Upper lobe of left lung (tissue), 6 donors: ENCODE data around the gene KLHL29. TPM values are rescaled to one million over a fixed set of nuclear protein-coding genes. Genes with fewer than 3 reads are reported as not detected.

Experiments used
- ATAC-seq, 2 donors: fragments of 200-7000 bp; cut with Tn5 transposase; one replicate each; pipeline ENCODE4 v1.9.1; 2022; ENCODE audit warnings: mild to moderate bottlenecking in 2 of 2, moderate library complexity in 2 of 2; ENCODE audit not compliant: low FRiP score in 2 of 2
- DNase-seq, 2 donors: peaks; one replicate each; pipeline ENCODE4 v3.0.0-alpha.2; 2019 to 2020
- H3K27ac ChIP-seq, 4 donors: fragments of 200-600 bp; sonication (generic); one replicate each; pipeline ENCODE4 v1.5.1; 2016 to 2019
- H3K27me3 ChIP-seq, 4 donors: fragments of 200-600 bp; sonication (generic); one replicate each; pipeline ENCODE4 v1.5.1; 2017 to 2019
- H3K36me3 ChIP-seq, 4 donors: fragments of 200-600 bp; sonication (generic); one replicate each; pipeline ENCODE4 v1.5.1; 2016 to 2019
- H3K4me1 ChIP-seq, 4 donors: fragments of 200-600 bp; sonication (generic); one replicate each; pipeline ENCODE4 v1.5.1; 2018 to 2019
- H3K4me3 ChIP-seq, 4 donors: fragments of 200-600 bp; sonication (generic); one replicate each; pipeline ENCODE4 v1.5.1; 2017 to 2019; ENCODE audit warnings: mild to moderate bottlenecking in 2 of 4, moderate library complexity in 1 of 4
- H3K9me3 ChIP-seq, 4 donors: fragments of 200-600 bp; sonication (generic); one replicate each; pipeline ENCODE4 v1.5.1; 2018 to 2019
- EP300 ChIP-seq, 4 donors: sonication (generic); formaldehyde crosslinking; IDR thresholded peaks; one replicate each; pipeline ENCODE4 v1.5.1; 2017; ENCODE audit warnings: antibody characterized with exemption in 4 of 4, control low read depth in 2 of 4
- POLR2A ChIP-seq, 4 donors: fragments of 450-650 bp; IDR thresholded peaks; one replicate each; pipeline ENCODE4 v1.5.1; 2016 to 2017; ENCODE audit warnings: antibody characterized with exemption in 4 of 4, mild to moderate bottlenecking in 2 of 4
- POLR2AphosphoS5 ChIP-seq, 2 donors: sonication (generic); formaldehyde crosslinking; IDR thresholded peaks; one replicate each; pipeline ENCODE4 v1.5.1; 2017; ENCODE audit warnings: antibody characterized with exemption in 2 of 2
- WGBS, 2 donors: methylation state at CpG; one replicate each; pipeline ENCODE4 v1.1.5; 2017 to 2018; 5-methylcytosine and 5-hydroxymethylcytosine counted together
- total RNA-seq, 6 donors: library from RNA; depleted of rRNA in 4 of 6; stranded (reverse); fragments of >200 nt in 4 of 6; gene quantifications; one replicate each; pipeline versions ENCODE4 v1.1.0 to v1.2.1, GENCODE V29; 2016 to 2021
- TF ChIP-seq, protein P1 (sequence below), 6 experiments: fragments of 450-650 bp in 4 of 6; fragments of 200-600 bp in 2 of 6; sonication (generic) in 2 of 6; IDR thresholded peaks; one replicate each; pipeline ENCODE4 v1.5.1; 2016 to 2019; ENCODE audit warnings: antibody characterized with exemption in 6 of 6
- donor health status: DM: no; HTN: no; CAD: no; lungs with moderate emphysema.
- donor health status: DM: no; HTN: yes; CAD: no; lungs with severe emphysema.

KLHL29 gene
- total RNA-seq, 6 donors from 2014 or later, result 8.6 to 34.4 (median 18.2) TPM

DNA sequence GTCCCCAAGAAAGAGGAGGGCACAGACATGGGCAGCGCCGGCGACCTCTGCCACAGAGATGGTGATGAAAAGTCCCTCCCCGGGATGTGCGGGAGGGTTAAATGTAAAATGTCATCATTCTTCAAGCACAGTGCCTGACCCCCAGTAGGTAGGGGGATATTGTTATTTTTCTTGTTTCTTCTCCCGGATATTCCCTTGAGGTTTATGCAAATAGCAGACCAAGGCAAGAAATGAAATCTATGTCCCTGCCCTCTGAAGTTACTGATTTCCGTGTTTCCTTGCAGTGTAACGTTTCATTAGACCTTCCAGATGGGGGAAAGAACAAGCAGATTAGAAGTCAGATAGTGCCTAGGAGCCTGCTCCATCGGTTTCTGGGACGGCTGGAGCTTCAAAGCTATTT is 158.3 kb downstream of the KLHL29 start:
- Histone ChIP-seq H3K27me3 (no peaks in the 10 kb centered on the region), H3K4me3 (no peak overlapping the region), H3K27ac (no peak overlapping the region), H3K36me3 (no peaks in the 10 kb centered on the region), H3K4me1 (no peaks in the 10 kb centered on the region), H3K9me3 (no peaks in the 10 kb centered on the region)
- ATAC-seq (no peak), DNase-seq (no peak)
- 86 to 89% methylated on average over 10 of the region's 10 CpGs for WGBS, 2 donors
- TF ChIP-seq POLR2A (IDR thresholded peaks at IDR 0.05) (no peak), POLR2AphosphoS5 (IDR thresholded peaks at IDR 0.05) (no peak), EP300 (IDR thresholded peaks at IDR 0.05) (no peak)
- TF ChIP-seq, protein P1, sequence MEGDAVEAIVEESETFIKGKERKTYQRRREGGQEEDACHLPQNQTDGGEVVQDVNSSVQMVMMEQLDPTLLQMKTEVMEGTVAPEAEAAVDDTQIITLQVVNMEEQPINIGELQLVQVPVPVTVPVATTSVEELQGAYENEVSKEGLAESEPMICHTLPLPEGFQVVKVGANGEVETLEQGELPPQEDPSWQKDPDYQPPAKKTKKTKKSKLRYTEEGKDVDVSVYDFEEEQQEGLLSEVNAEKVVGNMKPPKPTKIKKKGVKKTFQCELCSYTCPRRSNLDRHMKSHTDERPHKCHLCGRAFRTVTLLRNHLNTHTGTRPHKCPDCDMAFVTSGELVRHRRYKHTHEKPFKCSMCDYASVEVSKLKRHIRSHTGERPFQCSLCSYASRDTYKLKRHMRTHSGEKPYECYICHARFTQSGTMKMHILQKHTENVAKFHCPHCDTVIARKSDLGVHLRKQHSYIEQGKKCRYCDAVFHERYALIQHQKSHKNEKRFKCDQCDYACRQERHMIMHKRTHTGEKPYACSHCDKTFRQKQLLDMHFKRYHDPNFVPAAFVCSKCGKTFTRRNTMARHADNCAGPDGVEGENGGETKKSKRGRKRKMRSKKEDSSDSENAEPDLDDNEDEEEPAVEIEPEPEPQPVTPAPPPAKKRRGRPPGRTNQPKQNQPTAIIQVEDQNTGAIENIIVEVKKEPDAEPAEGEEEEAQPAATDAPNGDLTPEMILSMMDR (IDR thresholded peaks at IDR 0.05), result no peak

DNA sequence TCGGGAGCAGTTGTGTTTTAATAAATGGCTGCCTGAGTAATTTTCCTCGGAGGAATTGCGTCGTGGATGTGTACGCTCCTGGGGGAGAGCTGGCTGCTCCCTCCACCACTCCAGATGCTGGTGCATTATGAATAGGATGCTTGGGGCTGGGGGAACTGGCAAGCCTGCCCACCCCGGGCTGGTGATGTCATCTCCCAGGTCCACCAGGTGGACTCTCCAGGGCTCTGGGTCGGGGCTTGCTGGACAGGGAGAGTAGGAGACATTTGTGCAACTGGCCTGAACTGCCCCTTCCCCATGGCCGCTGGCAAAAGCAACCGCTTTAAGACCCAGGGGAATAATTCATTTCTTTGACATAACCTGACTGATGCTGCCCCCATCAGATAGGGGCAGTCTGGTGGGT is 158.7 kb downstream of the KLHL29 start:
- DNase-seq (no peak), ATAC-seq (no peak)
- no peak overlapping the region for H3K4me3 ChIP-seq
- TF ChIP-seq EP300 (IDR thresholded peaks at IDR 0.05) (no peak), POLR2A (IDR thresholded peaks at IDR 0.05) (no peak), POLR2AphosphoS5 (IDR thresholded peaks at IDR 0.05) (no peak)
- TF ChIP-seq, protein P1 (IDR thresholded peaks at IDR 0.05), result no peak
- no peaks in the 10 kb centered on the region for H3K9me3 ChIP-seq
- WGBS, 2 donors, result 87 to 98% methylated on average over 5 to 9 of the region's 9 CpGs
- no peaks in the 10 kb centered on the region for H3K27me3 ChIP-seq
- H3K4me1 ChIP-seq, result no peaks in the 10 kb centered on the region
- H3K27ac ChIP-seq, result no peak overlapping the region
- H3K36me3 ChIP-seq, result no peaks in the 10 kb centered on the region

DNA sequence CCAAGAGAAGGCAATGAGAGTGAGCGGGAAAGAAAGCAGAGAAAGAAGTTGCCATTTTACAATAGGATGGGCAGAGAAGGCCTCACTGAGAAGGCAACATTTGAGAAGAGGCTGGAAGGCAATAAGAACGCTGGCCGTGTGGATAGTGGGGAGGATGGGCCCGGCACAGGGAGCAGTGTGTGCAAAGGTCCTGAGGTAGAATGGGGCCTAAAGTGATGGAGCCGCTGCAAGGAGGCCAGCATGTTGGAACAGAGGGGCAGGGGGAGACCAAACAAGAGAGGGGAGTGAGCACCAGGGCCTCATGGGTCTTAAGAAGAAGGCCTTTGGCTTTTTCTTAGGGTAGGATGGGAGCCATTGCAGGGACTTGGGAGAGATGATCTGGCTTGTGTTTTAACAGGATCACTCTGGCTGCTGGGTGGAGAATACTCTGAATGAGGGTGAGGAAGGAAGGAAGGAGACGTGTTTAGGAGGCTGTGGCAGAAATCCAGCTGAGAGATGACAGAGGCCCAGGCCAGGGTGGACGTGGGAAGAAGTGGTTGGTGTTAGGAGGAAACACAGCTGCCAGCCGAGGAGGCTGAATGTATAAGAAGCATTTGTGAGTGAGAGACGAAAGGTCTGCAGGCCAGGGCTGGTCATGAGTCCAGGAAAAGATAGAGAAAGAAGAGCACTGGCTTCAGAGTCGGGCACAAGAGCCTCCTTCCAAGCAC is 159.8 kb downstream of the KLHL29 start:
- Histone ChIP-seq H3K9me3 (no peaks in the 10 kb centered on the region), H3K27ac (no peak overlapping the region), H3K27me3 (no peaks in the 10 kb centered on the region), H3K4me3 (no peak overlapping the region), H3K36me3 (no peaks in the 10 kb centered on the region), H3K4me1 (no peaks in the 10 kb centered on the region)
- DNase-seq (no peak), ATAC-seq (no peak)
- TF ChIP-seq EP300 (IDR thresholded peaks at IDR 0.05), result no peak
- no peak for TF ChIP-seq POLR2AphosphoS5 (IDR thresholded peaks at IDR 0.05)
- TF ChIP-seq POLR2A (IDR thresholded peaks at IDR 0.05), result no peak
- TF ChIP-seq, protein P1 (IDR thresholded peaks at IDR 0.05), result no peak
- WGBS, 2 donors, result 57 to 65% methylated on average over 10 of the region's 10 CpGs

DNA sequence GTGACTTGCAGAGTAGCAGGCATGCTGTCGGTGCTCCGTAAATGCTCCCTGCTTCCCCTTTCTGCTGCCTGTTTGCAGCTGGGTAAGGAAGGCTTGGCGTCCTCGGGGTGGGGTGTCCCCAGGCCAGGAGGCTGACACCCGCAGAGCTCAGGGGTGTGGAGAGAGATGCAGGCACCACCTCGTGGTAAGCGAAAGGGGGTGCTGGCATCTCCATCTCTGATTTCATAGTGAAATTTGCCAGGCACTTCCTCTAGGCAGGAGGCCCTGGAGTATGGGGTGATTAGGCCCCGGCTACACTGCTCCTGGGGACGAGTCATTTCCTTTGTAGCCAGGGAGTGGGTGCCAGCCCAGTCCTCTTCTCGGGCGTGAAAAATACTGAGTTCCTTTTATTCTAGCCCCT is 160.4 kb downstream of the KLHL29 start:
- Histone ChIP-seq H3K36me3 (no peaks in the 10 kb centered on the region), H3K27ac (no peak overlapping the region), H3K4me1 (no peaks in the 10 kb centered on the region), H3K9me3 (no peaks in the 10 kb centered on the region), H3K4me3 (no peak overlapping the region), H3K27me3 (no peaks in the 10 kb centered on the region)
- 64 to 100% methylated on average over 2 to 11 of the region's 11 CpGs for WGBS, 2 donors
- TF ChIP-seq EP300 (IDR thresholded peaks at IDR 0.05) (no peak), POLR2A (IDR thresholded peaks at IDR 0.05) (no peak), POLR2AphosphoS5 (IDR thresholded peaks at IDR 0.05) (no peak)
- TF ChIP-seq, protein P1 (IDR thresholded peaks at IDR 0.05), result no peak
- no peak for ATAC-seq
- DNase-seq, result no peak

DNA sequence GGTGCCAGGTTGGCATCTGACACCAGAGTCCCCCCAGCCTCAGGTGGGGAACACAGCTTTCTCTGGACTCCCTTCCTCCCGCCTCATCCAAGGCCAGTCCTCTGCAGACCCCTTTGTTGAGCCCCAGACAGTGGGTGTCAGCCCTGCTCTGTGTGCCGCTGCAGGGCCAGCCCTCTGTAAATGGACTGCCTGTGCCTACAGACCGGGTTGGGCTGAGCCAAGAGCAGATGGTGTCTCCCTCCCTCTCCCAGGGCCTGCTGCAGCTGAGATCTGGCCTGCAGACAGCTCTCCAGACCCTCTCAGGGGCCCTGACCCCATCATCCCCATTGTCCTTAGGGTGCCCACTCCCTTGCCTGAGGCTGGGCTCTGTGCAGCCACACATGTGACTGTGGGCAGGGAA is 160.8 kb downstream of the KLHL29 start:
- no peaks in the 10 kb centered on the region for H3K36me3 ChIP-seq
- ATAC-seq (no peak), DNase-seq (no peak)
- no peaks in the 10 kb centered on the region for H3K27me3 ChIP-seq
- 84 to 94% methylated on average over 2 to 3 of the region's 3 CpGs for WGBS, 2 donors
- no peak overlapping the region for H3K27ac ChIP-seq
- H3K4me1 ChIP-seq, result no peaks in the 10 kb centered on the region
- TF ChIP-seq, protein P1 (IDR thresholded peaks at IDR 0.05), result no peak
- no peak for TF ChIP-seq EP300 (IDR thresholded peaks at IDR 0.05)
- TF ChIP-seq POLR2AphosphoS5 (IDR thresholded peaks at IDR 0.05), result no peak
- no peak for TF ChIP-seq POLR2A (IDR thresholded peaks at IDR 0.05)
- H3K4me3 ChIP-seq, result no peak overlapping the region
- no peaks in the 10 kb centered on the region for H3K9me3 ChIP-seq
